CD14-positive monocyte (primary cell): ENCODE measurements around the gene ZFYVE28. TPM values are rescaled to one million over a fixed set of nuclear protein-coding genes. Genes with fewer than 3 reads are reported as not detected.

Experiments used
- DNase-seq, 3 donors: peaks; one replicate each; pipeline ENCODE4 v3.0.0-alpha.2; 2011 to 2022
- H2AFZ ChIP-seq: 2 replicates; pipeline ENCODE4 v1.6.0; 2012; ENCODE audit warnings: mild to moderate bottlenecking, low read depth, low read length, inconsistent platforms; ENCODE audit not compliant: insufficient read depth, poor library complexity, severe bottlenecking
- H3K27ac ChIP-seq, 2 donors: 1 replicate in 1 of 2; 2 replicates in 1 of 2; pipeline ENCODE4 v1.5.1; 2012 to 2013; ENCODE audit warnings: low read length in 2 of 2, control low read depth in 1 of 2, inconsistent platforms in 1 of 2, low read depth in 1 of 2, mild to moderate bottlenecking in 1 of 2
- H3K27me3 ChIP-seq, 2 donors: one replicate each; pipeline versions ENCODE4 v1.6.0 to v1.6.1; 2011 to 2013; ENCODE audit warnings: low read length in 2 of 2; ENCODE audit not compliant: control insufficient read depth in 2 of 2, insufficient read depth in 2 of 2
- H3K36me3 ChIP-seq, 2 donors: replicated peaks in 1 of 2; 1 replicate in 1 of 2; 2 replicates in 1 of 2; pipeline versions ENCODE4 v1.5.1 to v1.6.1; 2012 to 2013; ENCODE audit warnings: low read length in 2 of 2, control low read depth in 1 of 2, inconsistent platforms in 1 of 2, mild to moderate bottlenecking in 1 of 2; ENCODE audit not compliant: insufficient read depth in 2 of 2, control insufficient read depth in 1 of 2
- H3K4me1 ChIP-seq, 2 donors: 1 replicate in 1 of 2; 2 replicates in 1 of 2; pipeline versions ENCODE4 v1.5.1 to v1.6.1; 2012 to 2013; ENCODE audit warnings: low read length in 2 of 2, control low read depth in 1 of 2, inconsistent platforms in 1 of 2, mild to moderate bottlenecking in 1 of 2, moderate library complexity in 1 of 2; ENCODE audit not compliant: insufficient read depth in 2 of 2, control insufficient read depth in 1 of 2
- H3K4me2 ChIP-seq: replicated peaks from 2 replicates; pipeline ENCODE3; 2012; ENCODE audit warnings: low read length, moderate library complexity, mild to moderate bottlenecking; ENCODE audit not compliant: poor library complexity, severe bottlenecking; ENCODE audit errors: extremely low read depth
- H3K4me3 ChIP-seq, 3 experiments: fragments of 200-600 bp in 1 of 3; sonication (generic) in 1 of 3; replicated peaks in 1 of 3; 1 replicate in 2 of 3; 2 replicates in 1 of 3; pipeline ENCODE4 v1.5.1; 2011 to 2013; ENCODE audit warnings: low read length in 3 of 3, mild to moderate bottlenecking in 3 of 3, control low read depth in 2 of 3, low read depth in 2 of 3, inconsistent platforms in 1 of 3, moderate library complexity in 1 of 3
- H3K79me2 ChIP-seq: 2 replicates; pipeline ENCODE4 v1.6.0; 2012; ENCODE audit warnings: mild to moderate bottlenecking, control low read depth, inconsistent platforms, low read length, moderate library complexity; ENCODE audit not compliant: insufficient read depth
- H3K9ac ChIP-seq: 2 replicates; pipeline ENCODE4 v1.6.0; 2017; ENCODE audit warnings: low read length, mild to moderate bottlenecking; ENCODE audit not compliant: insufficient read depth, poor library complexity, severe bottlenecking
- H3K9me3 ChIP-seq, 2 donors: replicated peaks in 1 of 2; 1 replicate in 1 of 2; 2 replicates in 1 of 2; pipeline versions ENCODE4 v1.5.1 to v1.6.1; 2012 to 2013; ENCODE audit warnings: low read length in 2 of 2, control low read depth in 1 of 2; ENCODE audit not compliant: control insufficient read depth in 1 of 2, insufficient read depth in 1 of 2
- H4K20me1 ChIP-seq: 2 replicates; pipeline ENCODE4 v1.6.0; 2012; ENCODE audit warnings: mild to moderate bottlenecking, low read length, control low read depth, moderate library complexity; ENCODE audit not compliant: insufficient read depth
- H3K27ac Mint-ChIP-seq, 7 donors: one replicate each; pipeline ENCODE4 v1.8.0; 2020; ENCODE audit warnings: mild to moderate bottlenecking in 7 of 7, mixed read lengths in 7 of 7, moderate library complexity in 6 of 7, inconsistent platforms in 2 of 7
- H3K27me3 Mint-ChIP-seq, 3 donors: one replicate each; pipeline ENCODE4 v1.8.0; 2021 to 2022; ENCODE audit warnings: low read depth in 3 of 3, mild to moderate bottlenecking in 3 of 3, mixed read lengths in 3 of 3, moderate library complexity in 3 of 3, inconsistent platforms in 1 of 3
- H3K36me3 Mint-ChIP-seq, 2 donors: one replicate each; pipeline ENCODE4 v1.8.0; 2020; ENCODE audit warnings: mixed read lengths in 2 of 2, inconsistent platforms in 1 of 2, mild to moderate bottlenecking in 1 of 2
- H3K4me1 Mint-ChIP-seq: one replicate; pipeline ENCODE4 v1.8.0; 2020; ENCODE audit warnings: mild to moderate bottlenecking, mixed read lengths
- H3K4me3 Mint-ChIP-seq, 2 donors: one replicate each; pipeline ENCODE4 v1.8.0; 2020; ENCODE audit warnings: mild to moderate bottlenecking in 2 of 2, mixed read lengths in 2 of 2, moderate library complexity in 1 of 2
- H3K9me3 Mint-ChIP-seq, 7 donors: one replicate each; pipeline ENCODE4 v1.8.0; 2020 to 2022; ENCODE audit warnings: mixed read lengths in 7 of 7, mild to moderate bottlenecking in 6 of 7, moderate library complexity in 6 of 7, inconsistent platforms in 2 of 7
- CTCF ChIP-seq: fragments of 200-600 bp; IDR thresholded peaks from one replicate; pipeline ENCODE4 v1.8.0; 2022; ENCODE audit warnings: antibody characterized with exemption, mild to moderate bottlenecking
- WGBS: methylation state at CpG from one replicate; pipeline ENCODE4 v1.1.5; 2013; ENCODE audit warnings: missing lambda C conversion rate; ENCODE audit not compliant: insufficient coverage; 5-methylcytosine and 5-hydroxymethylcytosine counted together
- intact Hi-C, 2 donors: fragments of 100-400 bp; cut with micrococcal nuclease; formaldehyde crosslinking; loops; one replicate each; pipeline versions ENCODE4 v1.15.0 to v1.15.1; 2023
- polyA plus RNA-seq, 3 donors: library from polyadenylated mRNA; depleted of rRNA in 1 of 3; unstranded in 2 of 3; stranded (reverse) in 1 of 3; fragments of 300-500 nt in 2 of 3; fragments of >200 nt in 1 of 3; fragmentation: Illumina TruSeq in 2 of 3; gene quantifications; 1 replicate in 2 of 3; 2 replicates in 1 of 3; pipeline ENCODE4 v1.2.3, GENCODE V29; 2012 to 2021

Gene ZFYVE28
- polyA plus RNA-seq, 3 donors: 1.0 to 4.4 (median 1.1) TPM

DNA sequence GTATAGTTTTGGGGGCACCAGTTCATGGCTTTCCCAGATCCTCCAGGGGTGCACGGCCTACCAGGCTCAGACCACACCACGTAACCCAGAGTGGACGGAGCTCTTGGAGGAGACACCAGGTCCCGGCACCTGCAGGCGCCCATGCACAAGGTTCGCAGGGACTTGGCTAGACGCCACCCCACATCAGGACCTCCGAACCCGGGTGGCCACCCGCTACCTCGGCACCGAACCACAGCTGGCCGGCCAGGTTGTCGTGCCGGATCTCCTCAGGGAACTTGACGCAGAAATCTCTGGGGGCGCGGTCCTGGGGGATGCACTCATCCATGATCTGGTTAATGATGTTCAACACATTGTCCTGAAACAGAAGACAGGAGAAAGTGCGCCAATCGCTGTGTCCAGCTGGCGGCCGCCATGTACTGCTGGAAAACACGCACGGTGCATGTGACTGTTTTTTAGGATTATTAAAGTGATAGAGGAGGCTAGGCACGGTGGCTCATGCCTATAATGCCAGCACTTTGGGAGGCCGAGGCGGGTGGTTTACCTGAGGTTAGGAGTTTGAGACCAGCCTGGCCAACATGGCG lies 77.1 kb downstream of the ZFYVE28 start:
- Histone ChIP-seq H3K27ac (no peak overlapping the region), H3K9ac (no peak overlapping the region), H4K20me1 (no peaks in the 10 kb centered on the region), H2AFZ (no peak overlapping the region), H3K27me3 (no peaks in the 10 kb centered on the region), H3K9me3 (no peaks in the 10 kb centered on the region), H3K79me2 (no peaks in the 10 kb centered on the region), H3K36me3 (no peaks in the 10 kb centered on the region), H3K4me2 (no peak overlapping the region), H3K4me3 (no peak overlapping the region), H3K4me1 (no peaks in the 10 kb centered on the region)
- H3K36me3 Mint-ChIP-seq: no peaks in the 10 kb centered on the region
- H3K27ac Mint-ChIP-seq: peak overlapping the region in 1 of 7 donors; percentile 33
- H3K27me3 Mint-ChIP-seq: peaks cover 2 to 3% (median 2%) of the 10 kb centered on the region in 3 donors
- H3K9me3 Mint-ChIP-seq: peaks cover 0 to 15% (median 3%) of the 10 kb centered on the region in 7 donors
- peak in 1 of 3 donors; percentile 1 for DNase-seq
- WGBS: 92% methylated on average over 24 of the region's 28 CpGs
- intact Hi-C loops: no loop called here
- no peaks in the 10 kb centered on the region for H3K4me1 Mint-ChIP-seq
- H3K4me3 Mint-ChIP-seq: no peak overlapping the region
- TF ChIP-seq CTCF: no peak

DNA sequence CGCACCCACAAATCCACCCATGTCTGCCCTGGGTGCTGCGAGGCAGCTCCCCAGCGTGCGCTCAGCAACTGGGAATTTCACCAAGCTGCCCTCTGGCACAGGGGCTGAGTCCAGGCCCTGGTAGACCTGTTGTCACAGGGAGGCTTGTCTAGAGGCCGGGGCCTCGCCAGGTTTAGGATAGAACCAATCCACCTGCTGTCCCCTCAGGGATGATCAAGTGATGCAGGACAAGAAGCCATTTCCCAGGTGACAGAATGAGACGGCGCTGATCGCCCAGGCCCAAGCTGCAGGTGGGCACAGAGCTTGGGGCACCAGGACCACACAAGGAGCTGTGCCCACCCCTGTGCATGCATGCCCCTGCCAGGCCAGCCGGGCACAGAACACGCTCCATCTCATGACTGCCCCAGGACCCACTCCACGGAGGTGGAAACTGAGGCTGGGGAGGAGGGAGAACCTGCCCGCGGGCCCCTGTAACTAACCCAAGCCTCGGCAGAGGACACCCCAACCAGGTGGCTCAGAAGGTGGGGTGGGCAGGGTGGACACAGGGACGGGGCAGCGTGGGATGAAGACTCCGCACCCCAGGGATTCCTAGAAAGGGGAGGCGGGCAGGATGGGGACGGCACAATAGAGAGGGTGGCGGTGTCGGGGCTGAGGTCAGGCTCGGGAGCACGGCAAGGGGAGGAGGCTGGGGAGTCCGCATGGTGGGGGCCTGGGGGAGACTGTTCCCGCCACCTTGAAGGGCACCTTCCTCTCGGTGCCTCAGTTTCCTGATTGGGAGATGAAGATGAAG lies 78.0 kb downstream of the ZFYVE28 start:
- peak in 1 of 3 donors; percentile 1 for DNase-seq

More for the DNA sequence above, 78.0 kb downstream of the ZFYVE28 start:
- no peaks in the 10 kb centered on the region for H3K36me3 Mint-ChIP-seq
- peaks cover 5% of the 10 kb centered on the region for H3K4me1 Mint-ChIP-seq
- H3K27me3 Mint-ChIP-seq: peaks cover 2% of the 10 kb centered on the region in 3 donors
- TF ChIP-seq CTCF: no peak
- no peaks in the 10 kb centered on the region for H4K20me1 ChIP-seq
- H3K27ac Mint-ChIP-seq: peak overlapping the region in 1 of 7 donors; percentile 33
- intact Hi-C loops: no loop called here
- H3K9me3 Mint-ChIP-seq: peaks cover 0 to 8% (median 0%) of the 10 kb centered on the region in 7 donors
- H3K27ac ChIP-seq: no peak overlapping the region
- H3K4me3 Mint-ChIP-seq: no peak overlapping the region
- no peak overlapping the region for H3K4me3 ChIP-seq
- H3K4me1 ChIP-seq: no peaks in the 10 kb centered on the region
- no peaks in the 10 kb centered on the region for H3K9me3 ChIP-seq
- no peak overlapping the region for H2AFZ ChIP-seq
- H3K4me2 ChIP-seq: no peak overlapping the region
- 98% methylated on average over 26 of the region's 27 CpGs for WGBS
- no peaks in the 10 kb centered on the region for H3K36me3 ChIP-seq
- no peaks in the 10 kb centered on the region for H3K27me3 ChIP-seq
- H3K79me2 ChIP-seq: no peaks in the 10 kb centered on the region
- H3K9ac ChIP-seq: no peak overlapping the region
